ENCODE data around the gene SHOX. TPM values are rescaled to one million over a fixed set of nuclear protein-coding genes. Genes with fewer than 3 reads are reported as not detected.
"Not testable (repeated sequence)": the region's sequence is repeated elsewhere in the genome, so short reads cannot be mapped to it uniquely, and the experiment has no call there.

The SHOX gene
- total RNA-seq, 2 donors from 2014 or later: not detected

DNA sequence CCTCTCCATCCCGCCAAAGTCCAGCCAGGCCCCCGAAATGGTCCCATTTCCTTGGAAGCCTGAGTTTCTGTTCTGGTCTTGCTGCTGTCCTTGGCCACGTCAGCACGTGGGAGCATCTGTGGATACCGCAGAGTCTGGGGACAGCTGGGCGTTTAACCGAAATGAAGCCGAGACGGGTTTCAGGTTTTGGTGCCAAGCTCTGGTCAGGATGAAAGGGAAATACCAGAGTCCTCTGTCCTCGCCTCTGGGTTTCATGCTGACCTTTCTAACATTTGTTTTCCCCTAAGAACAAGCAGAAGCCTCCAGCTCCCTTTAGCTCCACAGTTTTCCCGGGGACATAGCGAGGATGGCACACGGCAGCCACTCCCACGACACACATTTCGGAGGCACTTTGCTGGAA is 19.7 kb downstream of the SHOX start:
- TF ChIP-seq, protein P1, sequence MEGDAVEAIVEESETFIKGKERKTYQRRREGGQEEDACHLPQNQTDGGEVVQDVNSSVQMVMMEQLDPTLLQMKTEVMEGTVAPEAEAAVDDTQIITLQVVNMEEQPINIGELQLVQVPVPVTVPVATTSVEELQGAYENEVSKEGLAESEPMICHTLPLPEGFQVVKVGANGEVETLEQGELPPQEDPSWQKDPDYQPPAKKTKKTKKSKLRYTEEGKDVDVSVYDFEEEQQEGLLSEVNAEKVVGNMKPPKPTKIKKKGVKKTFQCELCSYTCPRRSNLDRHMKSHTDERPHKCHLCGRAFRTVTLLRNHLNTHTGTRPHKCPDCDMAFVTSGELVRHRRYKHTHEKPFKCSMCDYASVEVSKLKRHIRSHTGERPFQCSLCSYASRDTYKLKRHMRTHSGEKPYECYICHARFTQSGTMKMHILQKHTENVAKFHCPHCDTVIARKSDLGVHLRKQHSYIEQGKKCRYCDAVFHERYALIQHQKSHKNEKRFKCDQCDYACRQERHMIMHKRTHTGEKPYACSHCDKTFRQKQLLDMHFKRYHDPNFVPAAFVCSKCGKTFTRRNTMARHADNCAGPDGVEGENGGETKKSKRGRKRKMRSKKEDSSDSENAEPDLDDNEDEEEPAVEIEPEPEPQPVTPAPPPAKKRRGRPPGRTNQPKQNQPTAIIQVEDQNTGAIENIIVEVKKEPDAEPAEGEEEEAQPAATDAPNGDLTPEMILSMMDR (IDR thresholded peaks at IDR 0.05): no peak
- Histone ChIP-seq H3K36me3 (no peaks in the 10 kb centered on the region), H3K9me3 (no peaks in the 10 kb centered on the region), H3K4me3 (no peak overlapping the region), H3K27ac (no peak overlapping the region), H3K4me1 (no peaks in the 10 kb centered on the region), H3K27me3 (no peaks in the 10 kb centered on the region)
- no peak for DNase-seq (ENCODE audit: low spot score)

DNA sequence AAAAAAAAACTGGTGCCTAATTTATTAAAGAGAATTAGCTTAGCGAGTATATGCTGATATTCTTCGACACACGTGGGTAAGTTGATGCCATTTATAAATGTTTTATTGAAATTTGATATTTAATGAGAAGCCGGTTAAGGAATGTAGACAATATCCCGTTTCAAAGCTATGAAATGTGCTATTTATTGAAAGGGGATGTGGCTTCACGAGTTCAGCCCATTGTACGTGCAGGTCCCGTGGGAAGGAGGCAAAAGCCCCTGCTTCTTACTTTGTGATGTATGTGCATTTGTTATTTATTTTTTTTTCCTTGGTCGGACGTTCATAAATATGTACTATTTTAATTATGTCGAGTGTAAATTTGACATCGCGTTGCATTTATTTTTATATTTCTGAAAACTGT is 20.2 kb downstream of the SHOX start:
- Histone ChIP-seq H3K9me3 (no peaks in the 10 kb centered on the region), H3K36me3 (no peaks in the 10 kb centered on the region), H3K4me1 (no peaks in the 10 kb centered on the region), H3K27me3 (no peaks in the 10 kb centered on the region), H3K27ac (no peak overlapping the region), H3K4me3 (no peak overlapping the region)
- no peak for DNase-seq (ENCODE audit: low spot score)
- TF ChIP-seq, protein P1 (IDR thresholded peaks at IDR 0.05): no peak

DNA sequence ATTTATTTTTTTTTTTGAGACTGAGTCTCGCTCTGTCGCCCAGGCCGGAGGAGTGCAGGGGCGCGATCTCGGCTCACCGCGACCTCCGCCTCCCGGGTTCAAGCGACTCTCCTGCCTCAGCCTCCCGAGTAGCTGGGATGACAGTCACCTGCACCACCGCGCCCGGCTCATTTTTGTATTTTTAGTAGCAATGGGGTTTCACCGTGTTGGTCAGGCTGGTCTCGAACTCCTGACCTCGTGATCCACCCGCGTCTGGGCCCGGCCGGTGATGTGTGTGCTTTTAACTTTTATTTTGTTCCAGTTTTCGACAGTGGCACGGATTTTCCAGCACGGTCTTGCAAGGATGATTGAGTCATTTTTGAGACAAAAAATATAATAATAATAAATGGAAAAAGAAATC is 21.3 kb downstream of the SHOX start:
- H3K9me3 ChIP-seq; H3K27me3 ChIP-seq; H3K4me3 ChIP-seq; H3K27ac ChIP-seq; H3K4me1 ChIP-seq; DNase-seq (ENCODE audit: low spot score); H3K36me3 ChIP-seq: not testable (repeated sequence)

DNA sequence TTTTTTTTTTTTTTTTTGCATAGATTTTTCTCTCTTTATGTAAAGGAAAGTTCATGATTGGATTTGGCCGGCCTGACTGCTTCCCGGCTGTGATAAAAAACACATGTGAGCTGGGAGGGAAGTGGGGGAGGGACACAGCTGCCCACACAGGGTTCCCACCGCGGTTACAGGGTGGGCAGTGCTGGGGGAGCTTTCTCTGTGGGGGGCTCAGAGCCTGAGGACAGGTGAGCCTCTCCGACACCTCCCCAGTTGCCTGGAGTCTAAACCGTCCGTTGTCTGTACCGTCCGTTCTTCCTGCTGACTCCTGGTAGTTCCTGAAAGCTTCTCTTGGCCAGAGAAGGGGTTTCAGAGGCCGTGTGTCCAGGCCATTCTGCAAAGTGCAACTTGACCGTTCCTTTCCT is 21.8 kb downstream of the SHOX start:
- H3K36me3 ChIP-seq: no peaks in the 10 kb centered on the region
- H3K4me1 ChIP-seq: no peaks in the 10 kb centered on the region
- H3K4me3 ChIP-seq: no peak overlapping the region
- no peak overlapping the region for H3K27ac ChIP-seq
- DNase-seq (ENCODE audit: low spot score): no peak
- TF ChIP-seq, protein P1 (IDR thresholded peaks at IDR 0.05): no peak
- H3K9me3 ChIP-seq: no peaks in the 10 kb centered on the region
- H3K27me3 ChIP-seq: no peaks in the 10 kb centered on the region

DNA sequence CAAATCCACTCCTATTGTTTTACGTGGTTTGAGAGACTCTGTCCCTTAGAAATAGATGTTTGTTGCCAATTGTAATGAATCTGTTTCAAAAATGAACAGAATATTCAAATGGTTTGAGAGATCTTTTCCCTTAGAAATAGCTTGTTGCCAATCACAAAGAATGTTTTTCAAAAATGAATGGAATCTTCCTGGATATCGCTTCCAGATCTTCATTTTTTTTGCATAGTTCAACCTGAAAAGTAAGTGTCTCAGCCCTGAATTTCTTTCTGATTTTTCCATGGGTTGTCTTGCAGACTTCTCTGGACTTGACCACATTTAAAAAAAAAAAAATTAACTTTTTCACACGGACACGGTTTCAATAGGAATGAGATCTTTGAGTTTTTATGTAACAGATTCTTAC is 22.7 kb downstream of the SHOX start:
- no peaks in the 10 kb centered on the region for H3K27me3 ChIP-seq
- TF ChIP-seq, protein P1 (IDR thresholded peaks at IDR 0.05): no peak
- H3K27ac ChIP-seq: no peak overlapping the region
- no peaks in the 10 kb centered on the region for H3K9me3 ChIP-seq
- no peak overlapping the region for H3K4me3 ChIP-seq
- no peaks in the 10 kb centered on the region for H3K4me1 ChIP-seq
- H3K36me3 ChIP-seq: no peaks in the 10 kb centered on the region
- no peak for DNase-seq (ENCODE audit: low spot score)

DNA sequence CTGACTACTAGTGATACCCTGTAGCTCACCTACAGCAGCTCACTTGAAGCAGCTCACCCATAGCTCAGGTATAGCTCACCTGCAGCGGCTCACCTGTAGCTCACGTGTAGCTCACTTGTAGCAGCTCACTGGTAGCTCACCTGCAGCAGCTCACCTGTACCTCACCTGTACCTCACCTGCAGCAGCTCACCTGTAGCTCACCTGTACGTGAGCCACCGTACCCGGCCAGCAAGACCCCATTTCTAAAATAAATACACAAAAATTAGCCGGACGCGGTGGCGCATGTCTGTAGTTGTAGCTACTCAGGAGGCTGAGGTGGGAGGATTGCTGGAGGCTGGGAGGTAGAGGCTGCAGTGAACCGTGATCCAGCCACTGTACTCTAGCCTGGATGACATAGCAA is 30.6 kb downstream of the SHOX start:
- no peak overlapping the region for H3K27ac ChIP-seq
- H3K4me1 ChIP-seq: no peaks in the 10 kb centered on the region
- no peak for DNase-seq (ENCODE audit: low spot score)
- H3K27me3 ChIP-seq: no peaks in the 10 kb centered on the region
- TF ChIP-seq, protein P1 (IDR thresholded peaks at IDR 0.05): no peak
- H3K36me3 ChIP-seq: no peaks in the 10 kb centered on the region
- no peak overlapping the region for H3K4me3 ChIP-seq
- no peaks in the 10 kb centered on the region for H3K9me3 ChIP-seq

All from right atrium auricular region (tissue), 2 donors.